H1 (cell line): ENCODE measurements around the gene SDF2L1. TPM values are rescaled to one million over a fixed set of nuclear protein-coding genes. Genes with fewer than 3 reads are reported as not detected.

Experiments
- CTCF ChIA-PET: fragments of 300-600 bp; sonication (Branson Sonifier 250); formaldehyde crosslinking; loops from one replicate; lab custom pipeline; 2021; ENCODE audit not compliant: partially characterized antibody; lab: Charles Lee
- POLR2A ChIA-PET: fragments of 300-600 bp; sonication (Branson Sonifier 250); formaldehyde crosslinking; loops from one replicate; lab custom pipeline; 2021; ENCODE audit warnings: inconsistent platforms; ENCODE audit not compliant: partially characterized antibody; lab: Charles Lee
- DNase-seq, 2 experiments: peaks; one replicate each; pipeline versions ENCODE4 v3.0.0 to v3.0.0-alpha.2; 2010 to 2022; ENCODE audit warnings: low spot score in 2 of 2, low read depth in 1 of 2, mixed read lengths in 1 of 2
- FAIRE-seq: peaks from 2 replicates; lab custom pipeline; 2011; peaks lifted over from hg19 to GRCh38; lab: Jason Lieb, UNC
- H2AFZ ChIP-seq: 2 replicates; pipeline ENCODE4 v1.8.1; 2012; ENCODE audit warnings: low read length, inconsistent platforms
- H2AK5ac ChIP-seq: 2 replicates; pipeline ENCODE4 v1.6.1; 2013; ENCODE audit warnings: low read depth, low read length
- H2BK120ac ChIP-seq: replicated peaks from 2 replicates; pipeline ENCODE3; 2013; ENCODE audit warnings: low read depth, low read length, inconsistent platforms
- H2BK12ac ChIP-seq: 2 replicates; pipeline ENCODE4 v1.6.1; 2013; ENCODE audit warnings: low read depth, low read length
- H2BK15ac ChIP-seq: 2 replicates; pipeline ENCODE4 v1.6.1; 2013; ENCODE audit warnings: low read length
- H2BK20ac ChIP-seq: 2 replicates; pipeline ENCODE4 v1.6.1; 2013; ENCODE audit warnings: low read length
- H2BK5ac ChIP-seq: 2 replicates; pipeline ENCODE4 v1.6.1; 2013; ENCODE audit warnings: low read depth, low read length
- H3K14ac ChIP-seq: 2 replicates; pipeline ENCODE4 v1.6.1; 2013; ENCODE audit warnings: inconsistent platforms; ENCODE audit not compliant: insufficient read length
- H3K18ac ChIP-seq: 2 replicates; pipeline ENCODE4 v1.6.1; 2013; ENCODE audit warnings: low read length; ENCODE audit errors: extremely low read depth
- H3K23ac ChIP-seq: 2 replicates; pipeline ENCODE4 v1.6.1; 2013; ENCODE audit warnings: inconsistent platforms; ENCODE audit not compliant: insufficient read length
- H3K23me2 ChIP-seq: 2 replicates; pipeline ENCODE4 v1.6.1; 2013; ENCODE audit warnings: low read depth, low read length
- H3K27ac ChIP-seq: 2 replicates; pipeline ENCODE4 v1.6.1; 2011; ENCODE audit warnings: low read depth, low read length, inconsistent platforms
- H3K27me3 ChIP-seq, 4 experiments: replicated peaks in 1 of 4; 1 replicate in 1 of 4; 2 replicates in 3 of 4; pipeline versions ENCODE4 v1.6.1 to v1.8.1; 2011 to 2013; ENCODE audit warnings: low read length in 3 of 4, mild to moderate bottlenecking in 3 of 4, inconsistent platforms in 2 of 4, mixed read lengths in 2 of 4, moderate library complexity in 1 of 4; ENCODE audit not compliant: control insufficient read depth in 3 of 4, insufficient read depth in 3 of 4; ENCODE audit errors: extremely low read depth in 1 of 4
- H3K36me3 ChIP-seq, 4 experiments: 2 replicates each; pipeline versions ENCODE4 v1.6.1 to v1.8.1; 2011 to 2013; ENCODE audit warnings: mild to moderate bottlenecking in 4 of 4, low read length in 3 of 4, moderate library complexity in 2 of 4, control low read depth in 1 of 4, inconsistent platforms in 1 of 4; ENCODE audit not compliant: insufficient read depth in 4 of 4, control insufficient read depth in 2 of 4
- H3K4ac ChIP-seq: replicated peaks from 2 replicates; pipeline ENCODE3; 2013; ENCODE audit warnings: low read length, low read depth, mixed read lengths, inconsistent platforms; ENCODE audit not compliant: insufficient read length
- H3K4me1 ChIP-seq, 4 experiments: replicated peaks in 1 of 4; 1 replicate in 1 of 4; 2 replicates in 3 of 4; pipeline versions ENCODE4 v1.6.1 to v1.8.1; 2011 to 2013; ENCODE audit warnings: low read length in 3 of 4, inconsistent platforms in 2 of 4, mixed read lengths in 1 of 4; ENCODE audit not compliant: insufficient read depth in 4 of 4, control insufficient read depth in 3 of 4
- H3K4me2 ChIP-seq, 2 experiments: 2 replicates each; pipeline versions ENCODE4 v1.6.1 to v1.8.1; 2011 to 2013; ENCODE audit warnings: low read depth in 2 of 2, low read length in 2 of 2, control low read depth in 1 of 2, inconsistent platforms in 1 of 2, mild to moderate bottlenecking in 1 of 2; ENCODE audit not compliant: insufficient read depth in 1 of 2
- H3K4me3 ChIP-seq, 4 experiments: fragments of 200-600, 300-600 bp in 1 of 4; sonication (generic), shearing (Covaris generic), sonication (Bioruptor Twin) in 1 of 4; 2 replicates each; pipeline versions ENCODE4 v1.5.1 to v1.8.1; 2011 to 2016; ENCODE audit warnings: low read length in 4 of 4, low read depth in 3 of 4, control low read depth in 2 of 4, inconsistent platforms in 2 of 4, mild to moderate bottlenecking in 2 of 4, mixed read lengths in 1 of 4, moderate library complexity in 1 of 4; ENCODE audit not compliant: insufficient read depth in 2 of 4; ENCODE audit errors: extremely low read depth in 1 of 4
- H3K56ac ChIP-seq: replicated peaks from 2 replicates; pipeline ENCODE3; 2013; ENCODE audit warnings: low read depth, mild to moderate bottlenecking, mixed read lengths, low read length, inconsistent platforms; ENCODE audit not compliant: insufficient read length
- H3K79me1 ChIP-seq: 2 replicates; pipeline ENCODE4 v1.6.1; 2013; ENCODE audit warnings: low read depth, low read length, control low read depth
- H3K79me2 ChIP-seq, 2 experiments: 2 replicates each; pipeline versions ENCODE4 v1.6.1 to v1.8.1; 2012 to 2013; ENCODE audit warnings: low read length in 2 of 2, mild to moderate bottlenecking in 2 of 2, inconsistent platforms in 1 of 2; ENCODE audit not compliant: insufficient read depth in 2 of 2, control insufficient read depth in 1 of 2
- H3K9ac ChIP-seq, 4 experiments: replicated peaks in 1 of 4; 1 replicate in 1 of 4; 2 replicates in 3 of 4; pipeline versions ENCODE4 v1.6.1 to v1.8.1; 2011 to 2013; ENCODE audit warnings: low read depth in 3 of 4, low read length in 3 of 4, control low read depth in 2 of 4, mild to moderate bottlenecking in 2 of 4, moderate library complexity in 2 of 4, inconsistent platforms in 1 of 4; ENCODE audit errors: extremely low read depth in 1 of 4
- H3K9me3 ChIP-seq, 2 experiments: 2 replicates each; pipeline versions ENCODE4 v1.6.1 to v1.8.1; 2012 to 2013; ENCODE audit warnings: mild to moderate bottlenecking in 2 of 2, moderate library complexity in 2 of 2, control low read depth in 1 of 2, inconsistent platforms in 1 of 2, low read depth in 1 of 2, low read length in 1 of 2, mixed read lengths in 1 of 2; ENCODE audit not compliant: insufficient read depth in 2 of 2
- H4K20me1 ChIP-seq, 2 experiments: replicated peaks in 1 of 2; 2 replicates each; pipeline versions ENCODE3 to v1.8.1; 2011 to 2013; ENCODE audit warnings: inconsistent platforms in 2 of 2, low read length in 2 of 2, mild to moderate bottlenecking in 1 of 2; ENCODE audit not compliant: insufficient read depth in 2 of 2, control insufficient read depth in 1 of 2
- H4K5ac ChIP-seq: 2 replicates; pipeline ENCODE4 v1.6.1; 2013; ENCODE audit warnings: low read length, low read depth, mixed read lengths, inconsistent platforms; ENCODE audit not compliant: insufficient read length
- H4K8ac ChIP-seq: 2 replicates; pipeline ENCODE4 v1.8.0; 2013; ENCODE audit warnings: mild to moderate bottlenecking, moderate library complexity, low read length, inconsistent platforms; ENCODE audit not compliant: insufficient read depth; ENCODE audit errors: extremely low read depth
- H4K91ac ChIP-seq: replicated peaks from 2 replicates; pipeline ENCODE3; 2013; ENCODE audit warnings: low read length, mixed read lengths, inconsistent platforms; ENCODE audit not compliant: insufficient read length
- CHD2 ChIP-seq: IDR thresholded peaks from 2 replicates; pipeline ENCODE4 v1.6.1; 2012; ENCODE audit warnings: low read length, improper control_type of control experiment
- EZH2 ChIP-seq: fragments of 200-600 bp; sonication (generic); IDR thresholded peaks from 2 replicates; pipeline ENCODE4 v1.7.1; 2012; ENCODE audit warnings: low read depth, mild to moderate bottlenecking, moderate library complexity, low read length, inconsistent platforms; ENCODE audit not compliant: severe bottlenecking
- GABPA ChIP-seq: IDR thresholded peaks from 2 replicates; pipeline ENCODE4 v1.6.1; 2011; ENCODE audit warnings: mild to moderate bottlenecking, low read length, moderate library complexity, borderline replicate concordance; ENCODE audit not compliant: insufficient read depth
- JUN ChIP-seq: IDR thresholded peaks from 2 replicates; pipeline ENCODE4 v1.6.1; 2011; ENCODE audit warnings: low read depth, mild to moderate bottlenecking, improper control_type of control experiment, low read length
- JUND ChIP-seq: IDR thresholded peaks from 2 replicates; pipeline ENCODE4 v1.6.1; 2011; ENCODE audit warnings: mild to moderate bottlenecking, improper control_type of control experiment, low read length
- KDM4A ChIP-seq: IDR thresholded peaks from one replicate; pipeline ENCODE4 v1.7.1; 2012; ENCODE audit warnings: low read depth, mild to moderate bottlenecking, moderate library complexity, low read length, inconsistent platforms; ENCODE audit not compliant: severe bottlenecking
- POLR2A ChIP-seq, 2 experiments: IDR thresholded peaks; 1 replicate in 1 of 2; 2 replicates in 1 of 2; pipeline ENCODE4 v1.6.1; 2011; ENCODE audit warnings: low read depth in 2 of 2, low read length in 2 of 2, mild to moderate bottlenecking in 2 of 2; ENCODE audit errors: control extremely low read depth in 1 of 2
- RAD21 ChIP-seq, 2 experiments: IDR thresholded peaks in 1 of 2; conservative IDR thresholded peaks in 1 of 2; 2 replicates each; pipeline ENCODE4 v1.6.1; 2011; ENCODE audit warnings: low read depth in 2 of 2, low read length in 2 of 2, improper control_type of control experiment in 1 of 2, inconsistent platforms in 1 of 2, mild to moderate bottlenecking in 1 of 2, moderate library complexity in 1 of 2
- RFX5 ChIP-seq: IDR thresholded peaks from 2 replicates; pipeline ENCODE4 v1.6.1; 2011; ENCODE audit warnings: low read depth, low read length, improper control_type of control experiment, borderline replicate concordance
- SIX5 ChIP-seq: IDR thresholded peaks from 2 replicates; pipeline ENCODE4 v1.6.1; 2011; ENCODE audit warnings: mild to moderate bottlenecking, low read depth, low read length
- SUZ12 ChIP-seq: fragments of 200-600 bp; sonication (generic); IDR thresholded peaks from 2 replicates; pipeline ENCODE4 v1.6.1; 2012; ENCODE audit warnings: mild to moderate bottlenecking, inconsistent platforms, low read length, moderate library complexity, mixed read lengths
- TBP ChIP-seq: IDR thresholded peaks from 2 replicates; pipeline ENCODE4 v1.6.1; 2011; ENCODE audit warnings: low read depth, low read length, improper control_type of control experiment
- WGBS, 2 experiments: shearing (Covaris generic) in 1 of 2; methylation state at CpG; one replicate each; pipeline versions ENCODE4 v1.1.6 to v1.1.7; 2013 to 2015; ENCODE audit warnings: low lambda C conversion rate in 2 of 2, mixed read lengths in 2 of 2, inconsistent platforms in 1 of 2, low coverage in 1 of 2, missing lambda C conversion rate in 1 of 2; ENCODE audit not compliant: insufficient replicate concordance in 2 of 2, insufficient coverage in 1 of 2, insufficient read length in 1 of 2; ENCODE audit errors: extremely low coverage in 1 of 2, missing lambda C conversion rate in 1 of 2; 5-methylcytosine and 5-hydroxymethylcytosine counted together
- polyA plus RNA-seq, 7 experiments: library from polyadenylated mRNA; depleted of rRNA in 3 of 7; stranded (reverse) in 5 of 7; unstranded in 2 of 7; fragments of >200 nt in 5 of 7; fragments of 200-250 nt in 2 of 7; gene quantifications; 1 replicate in 5 of 7; 2 replicates in 1 of 7; 4 replicates in 1 of 7; pipeline versions ENCODE4 v1.2.1 to v1.2.3, GENCODE V29; 2011 to 2013; ENCODE audit warnings: missing spikeins in 2 of 7, mixed read lengths in 2 of 7
- total RNA-seq: library from RNA; stranded (reverse); fragmentation: NEBNext Ultra II Directional; extraction: Animal tissue kit (Norgen Biotek cat#: 25700); gene quantifications from 2 replicates; pipeline ENCODE4 v1.2.1, GENCODE V29; 2021
- TF ChIP-seq, protein P1 (sequence below): IDR thresholded peaks from 2 replicates; pipeline ENCODE4 v1.6.1; 2011; ENCODE audit warnings: low read depth, mild to moderate bottlenecking, low read length; ENCODE audit not compliant: insufficient read depth
- TF ChIP-seq, protein P2 (sequence below): IDR thresholded peaks from 2 replicates; pipeline ENCODE4 v1.6.1; 2012; ENCODE audit warnings: inconsistent platforms

The SDF2L1 gene
- total and polyA plus RNA-seq, 2 of the 8 experiments (the other 6 are each of a cell fraction or from before 2014, with no cell fraction given) = 51.1 to 59.6 TPM

DNA sequence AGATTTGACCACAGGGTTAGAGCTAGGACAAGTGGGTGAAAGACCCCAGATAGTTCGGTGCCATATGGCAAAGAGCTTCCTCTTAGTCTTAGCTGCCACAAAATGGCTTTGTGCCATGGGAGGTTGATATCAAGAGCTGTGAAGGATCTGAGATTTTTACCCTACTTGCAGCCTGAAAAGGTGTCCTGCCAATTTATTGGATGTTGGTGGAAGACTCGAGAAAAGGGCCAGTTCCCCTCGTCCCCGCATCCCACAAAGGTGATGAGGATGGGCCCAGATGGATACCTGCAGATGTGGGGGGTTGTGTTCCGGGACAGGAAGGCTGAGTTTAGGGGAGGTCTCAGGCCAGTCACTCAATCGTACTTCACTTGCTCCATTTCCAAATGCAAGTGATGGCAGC lies 39.5 kb upstream of the SDF2L1 start:
- H3K4me2 ChIP-seq = no peak overlapping the region
- no peak overlapping the region for H3K23ac ChIP-seq
- H3K18ac ChIP-seq = no peak overlapping the region
- H2BK120ac ChIP-seq = no peak overlapping the region
- H2BK15ac ChIP-seq = no peak overlapping the region
- DNase-seq = no peak
- no peak overlapping the region for H3K56ac ChIP-seq
- no peak overlapping the region for H2BK12ac ChIP-seq
- no peak overlapping the region for H3K4me3 ChIP-seq
- H2BK20ac ChIP-seq = no peak overlapping the region
- CTCF ChIA-PET = interaction anchor here (0.6 to 3.8 kb wide), 5 partner anchors 9 to 44 kb away, joined by 3 to 21 read pairs (median 8); partner anchors contain the start of gene SDF2L1
- POLR2A ChIA-PET = interaction anchor here (1.0 to 2.0 kb wide), 2 partner anchors 15 to 39 kb away, joined by 4 read pairs; partner anchors contain the start of gene SDF2L1
- H3K27ac ChIP-seq = no peak overlapping the region
- no peaks in the 10 kb centered on the region; a peak in 1 of 8 replicates for H3K36me3 ChIP-seq
- H3K14ac ChIP-seq = no peak overlapping the region
- H2AK5ac ChIP-seq = no peak overlapping the region
- H4K5ac ChIP-seq = no peak overlapping the region
- no peak overlapping the region for H4K91ac ChIP-seq
- H3K9ac ChIP-seq = no peak overlapping the region
- H3K27me3 ChIP-seq = no peaks in the 10 kb centered on the region
- peaks cover 29 to 32% of the 10 kb centered on the region in 2 experiments for H4K20me1 ChIP-seq
- no peak overlapping the region for H4K8ac ChIP-seq
- peaks cover 10 to 76% of the 10 kb centered on the region in 2 experiments for H3K79me2 ChIP-seq
- H3K23me2 ChIP-seq = no peaks in the 10 kb centered on the region; the same call in 1 of the 2 replicates
- no peaks in the 10 kb centered on the region for H3K9me3 ChIP-seq
- H3K4ac ChIP-seq = no peak overlapping the region
- no peak overlapping the region for H2BK5ac ChIP-seq
- peaks cover 23% of the 10 kb centered on the region for H3K79me1 ChIP-seq
- no peaks in the 10 kb centered on the region for H3K4me1 ChIP-seq
- WGBS, 2 experiments = 88% methylated on average over 6 of the region's 6 CpGs; no CpG with 5 or more reads in 1 of the 2 experiments
- FAIRE-seq = no peak
- H2AFZ ChIP-seq = no peak overlapping the region
- no peak for TF ChIP-seq JUND
- TF ChIP-seq EZH2 = no peak
- no peak for TF ChIP-seq RAD21 (IDR thresholded peaks at IDR 0.05 in 1 of 2, conservative IDR thresholded peaks at IDR 0.05 in 1 of 2; ENCODE audit: low read depth in 2 of 2, low read length in 2 of 2)
- TF ChIP-seq, protein P1, sequence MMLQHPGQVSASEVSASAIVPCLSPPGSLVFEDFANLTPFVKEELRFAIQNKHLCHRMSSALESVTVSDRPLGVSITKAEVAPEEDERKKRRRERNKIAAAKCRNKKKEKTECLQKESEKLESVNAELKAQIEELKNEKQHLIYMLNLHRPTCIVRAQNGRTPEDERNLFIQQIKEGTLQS = no peak
- no peak for TF ChIP-seq GABPA
- TF ChIP-seq JUN = no peak
- TF ChIP-seq POLR2A (IDR thresholded peaks at IDR 0.05; ENCODE audit: control extremely low read depth in 1 of 2, low read depth in 2 of 2, low read length in 2 of 2) = no peak
- no peak for TF ChIP-seq SUZ12
- no peak for TF ChIP-seq RFX5
- TF ChIP-seq SIX5 = no peak
- no peak for TF ChIP-seq KDM4A
- TF ChIP-seq TBP = no peak
- TF ChIP-seq, protein P2, sequence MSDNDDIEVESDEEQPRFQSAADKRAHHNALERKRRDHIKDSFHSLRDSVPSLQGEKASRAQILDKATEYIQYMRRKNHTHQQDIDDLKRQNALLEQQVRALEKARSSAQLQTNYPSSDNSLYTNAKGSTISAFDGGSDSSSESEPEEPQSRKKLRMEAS = no peak
- no peak for TF ChIP-seq CHD2
